ENCODE measurements around the gene TACR1. TPM values are rescaled to one million over a fixed set of nuclear protein-coding genes. Genes with fewer than 3 reads are reported as not detected.

Gene TACR1
- polyA plus RNA-seq, 1 donor = 2.9 TPM

GRCh38 chr2:75047189-75047991, 151.9 kb downstream of the TACR1 start:
- no peak for DNase-seq

- DNase-seq = no peak
Measured at GRCh38 chr2:75045526-75046050, 153.7 kb downstream of the TACR1 start.

GRCh38 chr2:75044291-75044690, 155.0 kb downstream of the TACR1 start:
- DNase-seq = no peak

GRCh38 chr2:75042823-75043222, 156.5 kb downstream of the TACR1 start:
- no peak for DNase-seq

- DNase-seq = no peak
Measured at GRCh38 chr2:75041731-75042600, 157.4 kb downstream of the TACR1 start.

GRCh38 chr2:75041226-75041625, 158.1 kb downstream of the TACR1 start:
- no peak for DNase-seq

GRCh38 chr2:75035444-75036353, 163.6 kb downstream of the TACR1 start:
- no peak for DNase-seq

GRCh38 chr2:75033516-75033915, 165.8 kb downstream of the TACR1 start:
- no peak for DNase-seq

- DNase-seq = no peak
Measured at GRCh38 chr2:75031906-75032803, 167.2 kb downstream of the TACR1 start.

- no peak for DNase-seq
Measured at GRCh38 chr2:75031171-75031570, 168.1 kb downstream of the TACR1 start.

GRCh38 chr2:75030218-75031009, 168.9 kb downstream of the TACR1 start:
- DNase-seq = no peak

- no peak for DNase-seq
Measured at GRCh38 chr2:75027886-75028285, 171.4 kb downstream of the TACR1 start.

- DNase-seq = no peak
Measured at GRCh38 chr2:75025633-75026380, 173.5 kb downstream of the TACR1 start.

GRCh38 chr2:75025216-75025615, 174.1 kb downstream of the TACR1 start:
- DNase-seq = no peak

GRCh38 chr2:75023666-75024455, 175.5 kb downstream of the TACR1 start:
- no peak for DNase-seq

- DNase-seq = no peak
Measured at GRCh38 chr2:75022516-75022915, 176.8 kb downstream of the TACR1 start.

GRCh38 chr2:75021672-75022071, 177.6 kb downstream of the TACR1 start:
- DNase-seq = no peak

GRCh38 chr2:75020476-75020875, 178.8 kb downstream of the TACR1 start:
- DNase-seq = no peak

Data from left kidney (tissue), 2 donors.